ENCODE measurements around the gene RC3H1.

- TF ChIP-seq CTCF (IDR thresholded peaks at IDR 0.05), result no peak
- TF ChIP-seq EZH2 (IDR thresholded peaks at IDR 0.05), result no peak
Measured at GRCh38 chr1:173925306-173926242, 96.6 kb downstream of the RC3H1 start.

All from neural progenitor cell (in vitro differentiated cells).